NB4 (cell line): ENCODE data around the gene FAM131A.

ENCODE experiments used
- CTCF ChIP-seq: IDR thresholded peaks from one replicate; pipeline ENCODE4 v1.5.1; 2012; ENCODE audit warnings: low read depth, low read length
- MAX ChIP-seq: IDR thresholded peaks from 2 replicates; pipeline ENCODE4 v1.6.1; 2011; ENCODE audit warnings: low read depth, low read length
- MYC ChIP-seq: IDR thresholded peaks from 2 replicates; pipeline ENCODE4 v1.6.1; 2011; ENCODE audit warnings: low read depth, low read length
- POLR2A ChIP-seq: IDR thresholded peaks from 2 replicates; pipeline ENCODE4 v1.6.1; 2011; ENCODE audit warnings: mild to moderate bottlenecking; ENCODE audit not compliant: insufficient read length; ENCODE audit errors: extremely low read depth

GRCh38 chr3:184291044-184291737 lies 46.2 kb upstream of the FAM131A start:
- no peak for TF ChIP-seq CTCF
- TF ChIP-seq POLR2A, result no peak
- TF ChIP-seq MAX, result no peak
- no peak for TF ChIP-seq MYC
